Calu3 (cell line): ENCODE data around the gene TRMT10A. TPM values are rescaled to one million over a fixed set of nuclear protein-coding genes. Genes with fewer than 3 reads are reported as not detected.

Experiments used
- BruUV-seq: library from RNA; stranded (reverse); fragments of 400-500 nt; replicated peaks from 2 replicates; lab custom pipeline; 2021; lab: Mats Ljungman, UMichigan
- CTCF ChIA-PET: fragments of 300-600 bp; sonication (Branson Sonifier 250); formaldehyde crosslinking; loops from one replicate; lab custom pipeline; 2022; ENCODE audit warnings: antibody characterized with exemption; lab: Charles Lee
- DNase-seq: peaks from one replicate; pipeline ENCODE4 v3.0.0; 2022
- H3K27ac Mint-ChIP-seq: one replicate; pipeline ENCODE4 v1.8.0; 2022; ENCODE audit warnings: mixed read lengths; ENCODE audit not compliant: unreplicated experiment
- H3K27me3 Mint-ChIP-seq: one replicate; pipeline ENCODE4 v1.8.0; 2022; ENCODE audit warnings: mixed read lengths; ENCODE audit not compliant: unreplicated experiment
- H3K36me3 Mint-ChIP-seq: one replicate; pipeline ENCODE4 v1.8.0; 2022; ENCODE audit warnings: mild to moderate bottlenecking, moderate library complexity, mixed read lengths; ENCODE audit not compliant: insufficient read depth, unreplicated experiment
- H3K4me1 Mint-ChIP-seq: one replicate; pipeline ENCODE4 v1.8.0; 2022; ENCODE audit warnings: mild to moderate bottlenecking, low read depth, mixed read lengths; ENCODE audit not compliant: unreplicated experiment
- H3K4me3 Mint-ChIP-seq: one replicate; pipeline ENCODE4 v1.8.0; 2022; ENCODE audit warnings: mild to moderate bottlenecking, low read depth, moderate library complexity, mixed read lengths; ENCODE audit not compliant: unreplicated experiment
- H3K9me3 Mint-ChIP-seq: one replicate; pipeline ENCODE4 v1.8.0; 2022; ENCODE audit warnings: low read depth, mixed read lengths; ENCODE audit not compliant: unreplicated experiment
- intact Hi-C: fragments of 100-400 bp; cut with micrococcal nuclease; formaldehyde crosslinking; loops from one replicate; pipeline ENCODE4 v1.10.0; 2022; ENCODE audit not compliant: unreplicated experiment
- total RNA-seq: library from RNA; stranded (reverse); gene quantifications from 2 replicates; pipeline ENCODE4 v1.2.3, GENCODE V29; 2022
- TF ChIP-seq, protein P1 (sequence below): fragments of 200-600 bp; IDR thresholded peaks from one replicate; pipeline ENCODE4 v1.8.0; 2022; ENCODE audit warnings: antibody characterized with exemption; ENCODE audit not compliant: unreplicated experiment

Gene TRMT10A
- total RNA-seq, 1 experiment from 2014 or later = 2.9 TPM

- no peaks in the 10 kb centered on the region for H3K9me3 Mint-ChIP-seq
- no peaks in the 10 kb centered on the region for H3K27me3 Mint-ChIP-seq
- DNase-seq = no peak
- H3K4me3 Mint-ChIP-seq = no peak overlapping the region
- H3K4me1 Mint-ChIP-seq = no peaks in the 10 kb centered on the region
- no peaks in the 10 kb centered on the region for H3K36me3 Mint-ChIP-seq
- intact Hi-C loops = no loop called here
- BruUV-seq = no TSS peak
- CTCF ChIA-PET = no interaction called here
- no peak overlapping the region for H3K27ac Mint-ChIP-seq
- TF ChIP-seq, protein P1, sequence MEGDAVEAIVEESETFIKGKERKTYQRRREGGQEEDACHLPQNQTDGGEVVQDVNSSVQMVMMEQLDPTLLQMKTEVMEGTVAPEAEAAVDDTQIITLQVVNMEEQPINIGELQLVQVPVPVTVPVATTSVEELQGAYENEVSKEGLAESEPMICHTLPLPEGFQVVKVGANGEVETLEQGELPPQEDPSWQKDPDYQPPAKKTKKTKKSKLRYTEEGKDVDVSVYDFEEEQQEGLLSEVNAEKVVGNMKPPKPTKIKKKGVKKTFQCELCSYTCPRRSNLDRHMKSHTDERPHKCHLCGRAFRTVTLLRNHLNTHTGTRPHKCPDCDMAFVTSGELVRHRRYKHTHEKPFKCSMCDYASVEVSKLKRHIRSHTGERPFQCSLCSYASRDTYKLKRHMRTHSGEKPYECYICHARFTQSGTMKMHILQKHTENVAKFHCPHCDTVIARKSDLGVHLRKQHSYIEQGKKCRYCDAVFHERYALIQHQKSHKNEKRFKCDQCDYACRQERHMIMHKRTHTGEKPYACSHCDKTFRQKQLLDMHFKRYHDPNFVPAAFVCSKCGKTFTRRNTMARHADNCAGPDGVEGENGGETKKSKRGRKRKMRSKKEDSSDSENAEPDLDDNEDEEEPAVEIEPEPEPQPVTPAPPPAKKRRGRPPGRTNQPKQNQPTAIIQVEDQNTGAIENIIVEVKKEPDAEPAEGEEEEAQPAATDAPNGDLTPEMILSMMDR = no peak
These were observed 45.1 kb downstream of the TRMT10A start for GRCh38 chr4:99518601-99519295.

DNA sequence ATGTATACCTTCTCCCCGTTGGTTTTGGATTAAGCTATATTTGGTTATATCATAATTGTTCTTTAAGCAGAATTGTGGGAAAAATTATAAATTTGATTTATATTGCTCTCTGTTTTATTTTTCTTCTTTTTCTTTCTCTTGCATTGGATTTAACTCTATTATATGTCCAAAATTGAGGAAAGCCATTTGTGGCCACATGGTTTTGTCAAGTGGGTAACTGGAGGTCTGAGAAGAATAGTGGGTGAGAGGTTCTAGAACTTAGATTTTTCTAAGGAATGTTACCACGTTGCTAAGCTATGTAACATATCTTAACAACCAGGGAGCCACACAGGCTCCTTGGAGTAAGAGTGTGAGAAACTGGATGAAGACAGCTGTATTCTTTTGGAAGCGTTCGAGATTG lies 53.1 kb downstream of the TRMT10A start, which contains the start of gene C4orf17:
C4orf17 (plus strand) TSS at position 301 of the 400 bp plus-strand sequence. CDS start 2,061 bp downstream, outside the sequence.
- DNase-seq = no peak
- TF ChIP-seq, protein P1 = no peak
- intact Hi-C loops = no loop called here
- no peaks in the 10 kb centered on the region for H3K36me3 Mint-ChIP-seq
- no TSS peak for BruUV-seq
- H3K9me3 Mint-ChIP-seq = peaks cover 6% of the 10 kb centered on the region
- no peaks in the 10 kb centered on the region for H3K4me1 Mint-ChIP-seq
- CTCF ChIA-PET = interaction anchor here (0.9 kb wide), 1 partner anchor 11 kb away, joined by 3 read pairs; no protein-coding TSS in a partner anchor
- H3K27me3 Mint-ChIP-seq = no peaks in the 10 kb centered on the region
- H3K27ac Mint-ChIP-seq = no peak within 1 kb of the TSS
- no peak within 1 kb of the TSS for H3K4me3 Mint-ChIP-seq

DNA sequence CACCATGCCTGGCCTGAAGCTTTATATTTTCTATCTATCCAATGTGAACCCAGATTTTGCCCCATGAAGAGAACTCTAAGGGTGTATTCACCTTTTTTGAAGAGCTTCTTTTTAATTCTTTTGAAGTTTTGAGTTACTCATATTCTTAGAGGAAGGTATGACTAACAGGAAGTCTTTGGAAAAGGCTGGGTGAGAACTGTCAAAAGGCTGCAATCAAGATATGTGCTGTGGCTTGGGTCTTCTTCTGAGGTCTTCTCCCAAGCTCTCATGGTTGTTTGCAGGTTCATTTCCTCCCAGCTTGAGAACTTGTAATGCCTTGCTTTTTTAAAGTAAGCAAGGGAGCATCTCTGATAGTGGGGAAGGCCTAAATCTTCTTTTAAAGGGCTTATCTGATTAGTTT lies 56.1 kb downstream of the TRMT10A start:
- no peak for DNase-seq
- intact Hi-C loops = no loop called here
- Mint-ChIP-seq H3K27ac (no peak overlapping the region), H3K9me3 (peaks cover 6% of the 10 kb centered on the region), H3K4me3 (no peak overlapping the region), H3K4me1 (no peaks in the 10 kb centered on the region), H3K36me3 (no peaks in the 10 kb centered on the region), H3K27me3 (no peaks in the 10 kb centered on the region)
- CTCF ChIA-PET = no interaction called here
- TF ChIP-seq, protein P1 = no peak
- no TSS peak for BruUV-seq

DNA sequence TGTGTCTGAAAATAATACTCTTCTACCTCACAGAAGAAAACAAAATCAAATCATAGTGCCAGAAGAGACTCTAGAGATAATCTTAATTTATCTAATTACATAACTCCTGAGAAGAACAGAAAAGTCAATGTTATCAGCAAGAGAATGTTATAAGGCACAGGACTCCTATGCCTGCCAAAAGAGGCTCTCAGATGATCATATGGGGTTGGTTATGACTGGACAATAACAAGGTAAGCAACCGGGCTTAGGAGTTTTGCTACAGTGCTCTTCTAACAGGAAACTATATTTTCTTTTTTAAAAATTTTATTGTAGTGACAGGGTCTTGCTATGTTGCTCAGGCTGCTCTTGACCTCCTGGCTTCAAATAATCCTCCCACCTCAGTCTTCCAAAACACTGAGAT lies 56.5 kb downstream of the TRMT10A start:
- no TSS peak for BruUV-seq
- H3K36me3 Mint-ChIP-seq = no peaks in the 10 kb centered on the region
- H3K27me3 Mint-ChIP-seq = no peaks in the 10 kb centered on the region
- H3K4me3 Mint-ChIP-seq = no peak overlapping the region
- no peak for DNase-seq
- H3K9me3 Mint-ChIP-seq = peaks cover 6% of the 10 kb centered on the region
- TF ChIP-seq, protein P1 = no peak
- H3K4me1 Mint-ChIP-seq = no peaks in the 10 kb centered on the region
- intact Hi-C loops = no loop called here
- H3K27ac Mint-ChIP-seq = no peak overlapping the region
- CTCF ChIA-PET = no interaction called here
